Measurements from ENCODE around the gene PTPRN.

Gene PTPRN

GRCh38 chr2:219335373-219335786, 26.2 kb upstream of the PTPRN start:
- no peak overlapping the region for H3K4me3 ChIP-seq (ENCODE audit: low read depth in 1 of 5, low read length in 5 of 5)
- peaks cover 11 to 28% (median 18%) of the 10 kb centered on the region in 5 donors for H3K27me3 ChIP-seq (ENCODE audit: control insufficient read depth in 5 of 5, insufficient read depth in 4 of 5, low read length in 5 of 5)
- H3K9ac ChIP-seq (ENCODE audit: low read length in 5 of 5) = no peak overlapping the region
- H3K4me1 ChIP-seq (ENCODE audit: control insufficient read depth in 5 of 5, insufficient read depth in 5 of 5, low read length in 5 of 5) = peaks cover 0 to 5% (median 0%) of the 10 kb centered on the region in 5 donors
- H3K36me3 ChIP-seq (ENCODE audit: control insufficient read depth in 5 of 5, insufficient read depth in 5 of 5, low read length in 5 of 5) = no peaks in the 10 kb centered on the region
- no peak overlapping the region for H3K27ac ChIP-seq (ENCODE audit: low read depth, low read length)
- peaks cover 0 to 4% (median 2%) of the 10 kb centered on the region in 5 donors for H3K9me3 ChIP-seq (ENCODE audit: control insufficient read depth in 5 of 5, low read length in 5 of 5)

GRCh38 chr2:219334076-219334475, 24.9 kb upstream of the PTPRN start:
- Histone ChIP-seq H3K27me3 (ENCODE audit: control insufficient read depth in 5 of 5, insufficient read depth in 4 of 5, low read length in 5 of 5) (peaks cover 11 to 32% (median 25%) of the 10 kb centered on the region in 5 donors), H3K27ac (ENCODE audit: low read depth, low read length) (no peak overlapping the region), H3K36me3 (ENCODE audit: control insufficient read depth in 5 of 5, insufficient read depth in 5 of 5, low read length in 5 of 5) (no peaks in the 10 kb centered on the region), H3K4me3 (ENCODE audit: low read depth in 1 of 5, low read length in 5 of 5) (no peak overlapping the region), H3K9me3 (ENCODE audit: control insufficient read depth in 5 of 5, low read length in 5 of 5) (peaks cover 0 to 4% (median 2%) of the 10 kb centered on the region in 5 donors), H3K9ac (ENCODE audit: low read length in 5 of 5) (no peak overlapping the region), H3K4me1 (ENCODE audit: control insufficient read depth in 5 of 5, insufficient read depth in 5 of 5, low read length in 5 of 5) (peaks cover 0 to 5% (median 0%) of the 10 kb centered on the region in 5 donors)

- peaks cover 0 to 4% (median 2%) of the 10 kb centered on the region in 5 donors for H3K9me3 ChIP-seq (ENCODE audit: control insufficient read depth in 5 of 5, low read length in 5 of 5)
- peaks cover 0 to 5% (median 0%) of the 10 kb centered on the region in 5 donors for H3K4me1 ChIP-seq (ENCODE audit: control insufficient read depth in 5 of 5, insufficient read depth in 5 of 5, low read length in 5 of 5)
- H3K9ac ChIP-seq (ENCODE audit: low read length in 5 of 5) = no peak within 1 kb of the TSS
- no peak within 1 kb of the TSS for H3K4me3 ChIP-seq (ENCODE audit: low read depth in 1 of 5, low read length in 5 of 5)
- no peak within 1 kb of the TSS for H3K27ac ChIP-seq (ENCODE audit: low read depth, low read length)
- peaks cover 11 to 34% (median 26%) of the 10 kb centered on the region in 5 donors for H3K27me3 ChIP-seq (ENCODE audit: control insufficient read depth in 5 of 5, insufficient read depth in 4 of 5, low read length in 5 of 5)
- no peaks in the 10 kb centered on the region for H3K36me3 ChIP-seq (ENCODE audit: control insufficient read depth in 5 of 5, insufficient read depth in 5 of 5, low read length in 5 of 5)
Measured at GRCh38 chr2:219332542-219332941, 23.3 kb upstream of the PTPRN start, which contains the start of gene RESP18. Gene RESP18, minus strand, starts transcription at chr2:219332744.

- Histone ChIP-seq H3K27me3 (ENCODE audit: control insufficient read depth in 5 of 5, insufficient read depth in 4 of 5, low read length in 5 of 5) (peaks cover 14 to 35% (median 30%) of the 10 kb centered on the region in 5 donors), H3K4me1 (ENCODE audit: control insufficient read depth in 5 of 5, insufficient read depth in 5 of 5, low read length in 5 of 5) (peaks cover 0 to 5% (median 0%) of the 10 kb centered on the region in 5 donors), H3K4me3 (ENCODE audit: low read depth in 1 of 5, low read length in 5 of 5) (no peak overlapping the region), H3K36me3 (ENCODE audit: control insufficient read depth in 5 of 5, insufficient read depth in 5 of 5, low read length in 5 of 5) (no peaks in the 10 kb centered on the region), H3K9me3 (ENCODE audit: control insufficient read depth in 5 of 5, low read length in 5 of 5) (peaks cover 0 to 4% (median 2%) of the 10 kb centered on the region in 5 donors), H3K9ac (ENCODE audit: low read length in 5 of 5) (no peak overlapping the region), H3K27ac (ENCODE audit: low read depth, low read length) (no peak overlapping the region)
Measured at GRCh38 chr2:219331560-219332213, 22.5 kb upstream of the PTPRN start.

GRCh38 chr2:219327719-219328118, 18.5 kb upstream of the PTPRN start:
- H3K9ac ChIP-seq (ENCODE audit: low read length in 5 of 5) = no peak overlapping the region
- peaks cover 0 to 5% (median 0%) of the 10 kb centered on the region in 5 donors for H3K4me1 ChIP-seq (ENCODE audit: control insufficient read depth in 5 of 5, insufficient read depth in 5 of 5, low read length in 5 of 5)
- no peak overlapping the region for H3K27ac ChIP-seq (ENCODE audit: low read depth, low read length)
- no peaks in the 10 kb centered on the region for H3K9me3 ChIP-seq (ENCODE audit: control insufficient read depth in 5 of 5, low read length in 5 of 5)
- peaks cover 14 to 38% (median 29%) of the 10 kb centered on the region in 5 donors for H3K27me3 ChIP-seq (ENCODE audit: control insufficient read depth in 5 of 5, insufficient read depth in 4 of 5, low read length in 5 of 5)
- H3K36me3 ChIP-seq (ENCODE audit: control insufficient read depth in 5 of 5, insufficient read depth in 5 of 5, low read length in 5 of 5) = no peaks in the 10 kb centered on the region
- H3K4me3 ChIP-seq (ENCODE audit: low read depth in 1 of 5, low read length in 5 of 5) = no peak overlapping the region

- H3K9ac ChIP-seq (ENCODE audit: low read length in 5 of 5) = no peak overlapping the region
- peaks cover 4 to 25% (median 16%) of the 10 kb centered on the region in 5 donors for H3K27me3 ChIP-seq (ENCODE audit: control insufficient read depth in 5 of 5, insufficient read depth in 4 of 5, low read length in 5 of 5)
- H3K4me3 ChIP-seq (ENCODE audit: low read depth in 1 of 5, low read length in 5 of 5) = no peak overlapping the region
- no peaks in the 10 kb centered on the region for H3K9me3 ChIP-seq (ENCODE audit: control insufficient read depth in 5 of 5, low read length in 5 of 5)
- no peaks in the 10 kb centered on the region for H3K36me3 ChIP-seq (ENCODE audit: control insufficient read depth in 5 of 5, insufficient read depth in 5 of 5, low read length in 5 of 5)
- no peak overlapping the region for H3K27ac ChIP-seq (ENCODE audit: low read depth, low read length)
- no peaks in the 10 kb centered on the region for H3K4me1 ChIP-seq (ENCODE audit: control insufficient read depth in 5 of 5, insufficient read depth in 5 of 5, low read length in 5 of 5)
Measured at GRCh38 chr2:219325657-219326315, 16.6 kb upstream of the PTPRN start.

- no peak overlapping the region for H3K27ac ChIP-seq (ENCODE audit: low read depth, low read length)
- H3K9ac ChIP-seq (ENCODE audit: low read length in 5 of 5) = no peak overlapping the region
- H3K36me3 ChIP-seq (ENCODE audit: control insufficient read depth in 5 of 5, insufficient read depth in 5 of 5, low read length in 5 of 5) = no peaks in the 10 kb centered on the region
- no peaks in the 10 kb centered on the region for H3K4me1 ChIP-seq (ENCODE audit: control insufficient read depth in 5 of 5, insufficient read depth in 5 of 5, low read length in 5 of 5)
- H3K4me3 ChIP-seq (ENCODE audit: low read depth in 1 of 5, low read length in 5 of 5) = no peak overlapping the region
- no peaks in the 10 kb centered on the region for H3K9me3 ChIP-seq (ENCODE audit: control insufficient read depth in 5 of 5, low read length in 5 of 5)
- peaks cover 3 to 21% (median 16%) of the 10 kb centered on the region in 5 donors for H3K27me3 ChIP-seq (ENCODE audit: control insufficient read depth in 5 of 5, insufficient read depth in 4 of 5, low read length in 5 of 5)
Measured at GRCh38 chr2:219325136-219325535, 15.9 kb upstream of the PTPRN start.

- no peaks in the 10 kb centered on the region for H3K36me3 ChIP-seq (ENCODE audit: control insufficient read depth in 5 of 5, insufficient read depth in 5 of 5, low read length in 5 of 5)
- no peak overlapping the region for H3K4me3 ChIP-seq (ENCODE audit: low read depth in 1 of 5, low read length in 5 of 5)
- no peaks in the 10 kb centered on the region for H3K9me3 ChIP-seq (ENCODE audit: control insufficient read depth in 5 of 5, low read length in 5 of 5)
- H3K27me3 ChIP-seq (ENCODE audit: control insufficient read depth in 5 of 5, insufficient read depth in 4 of 5, low read length in 5 of 5) = peaks cover 3 to 16% (median 10%) of the 10 kb centered on the region in 5 donors
- H3K9ac ChIP-seq (ENCODE audit: low read length in 5 of 5) = no peak overlapping the region
- no peaks in the 10 kb centered on the region for H3K4me1 ChIP-seq (ENCODE audit: control insufficient read depth in 5 of 5, insufficient read depth in 5 of 5, low read length in 5 of 5)
- no peak overlapping the region for H3K27ac ChIP-seq (ENCODE audit: low read depth, low read length)
Measured at GRCh38 chr2:219323434-219323833, 14.2 kb upstream of the PTPRN start.

- no peaks in the 10 kb centered on the region for H3K4me1 ChIP-seq (ENCODE audit: control insufficient read depth in 5 of 5, insufficient read depth in 5 of 5, low read length in 5 of 5)
- peaks cover 0 to 5% (median 5%) of the 10 kb centered on the region in 5 donors for H3K27me3 ChIP-seq (ENCODE audit: control insufficient read depth in 5 of 5, insufficient read depth in 4 of 5, low read length in 5 of 5)
- no peak overlapping the region for H3K4me3 ChIP-seq (ENCODE audit: low read depth in 1 of 5, low read length in 5 of 5)
- H3K36me3 ChIP-seq (ENCODE audit: control insufficient read depth in 5 of 5, insufficient read depth in 5 of 5, low read length in 5 of 5) = no peaks in the 10 kb centered on the region
- no peak overlapping the region for H3K27ac ChIP-seq (ENCODE audit: low read depth, low read length)
- no peaks in the 10 kb centered on the region for H3K9me3 ChIP-seq (ENCODE audit: control insufficient read depth in 5 of 5, low read length in 5 of 5)
- no peak overlapping the region for H3K9ac ChIP-seq (ENCODE audit: low read length in 5 of 5)
Measured at GRCh38 chr2:219314804-219315468, 5.7 kb upstream of the PTPRN start.

Data from subcutaneous abdominal adipose tissue (tissue), 5 donors.